ENCODE measurements around the gene ARSG. TPM values are rescaled to one million over a fixed set of nuclear protein-coding genes. Genes with fewer than 3 reads are reported as not detected.

The ARSG gene
- total RNA-seq, 4 donors from 2014 or later, result 3.1 to 6.8 (median 4.4) TPM

DNA sequence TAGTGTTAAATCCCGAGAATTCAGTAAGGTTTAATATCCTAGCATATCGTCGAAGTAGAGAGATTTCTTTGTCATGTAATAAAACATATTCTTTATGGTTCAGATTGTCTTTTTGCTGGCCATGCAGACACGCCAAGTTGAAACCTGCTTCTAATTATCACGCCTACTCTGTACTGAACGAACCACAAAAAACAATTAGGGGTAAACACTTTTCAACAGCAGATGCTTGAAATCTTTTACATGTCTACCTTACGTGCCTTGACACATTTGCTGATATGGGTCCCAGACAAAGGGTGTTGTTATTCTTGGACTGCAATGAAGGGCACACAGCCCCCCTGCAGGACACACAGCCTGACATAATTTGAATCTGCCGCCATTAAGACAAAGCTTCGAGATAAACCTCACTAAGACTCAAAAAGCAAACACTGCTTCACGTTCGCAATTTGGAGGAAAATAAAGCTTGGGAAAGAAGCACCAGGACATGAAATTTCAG, 152.7 kb downstream of the ARSG start:
- TF ChIP-seq, protein P1, sequence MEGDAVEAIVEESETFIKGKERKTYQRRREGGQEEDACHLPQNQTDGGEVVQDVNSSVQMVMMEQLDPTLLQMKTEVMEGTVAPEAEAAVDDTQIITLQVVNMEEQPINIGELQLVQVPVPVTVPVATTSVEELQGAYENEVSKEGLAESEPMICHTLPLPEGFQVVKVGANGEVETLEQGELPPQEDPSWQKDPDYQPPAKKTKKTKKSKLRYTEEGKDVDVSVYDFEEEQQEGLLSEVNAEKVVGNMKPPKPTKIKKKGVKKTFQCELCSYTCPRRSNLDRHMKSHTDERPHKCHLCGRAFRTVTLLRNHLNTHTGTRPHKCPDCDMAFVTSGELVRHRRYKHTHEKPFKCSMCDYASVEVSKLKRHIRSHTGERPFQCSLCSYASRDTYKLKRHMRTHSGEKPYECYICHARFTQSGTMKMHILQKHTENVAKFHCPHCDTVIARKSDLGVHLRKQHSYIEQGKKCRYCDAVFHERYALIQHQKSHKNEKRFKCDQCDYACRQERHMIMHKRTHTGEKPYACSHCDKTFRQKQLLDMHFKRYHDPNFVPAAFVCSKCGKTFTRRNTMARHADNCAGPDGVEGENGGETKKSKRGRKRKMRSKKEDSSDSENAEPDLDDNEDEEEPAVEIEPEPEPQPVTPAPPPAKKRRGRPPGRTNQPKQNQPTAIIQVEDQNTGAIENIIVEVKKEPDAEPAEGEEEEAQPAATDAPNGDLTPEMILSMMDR (IDR thresholded peaks at IDR 0.05; ENCODE audit: low read depth), result no peak

DNA sequence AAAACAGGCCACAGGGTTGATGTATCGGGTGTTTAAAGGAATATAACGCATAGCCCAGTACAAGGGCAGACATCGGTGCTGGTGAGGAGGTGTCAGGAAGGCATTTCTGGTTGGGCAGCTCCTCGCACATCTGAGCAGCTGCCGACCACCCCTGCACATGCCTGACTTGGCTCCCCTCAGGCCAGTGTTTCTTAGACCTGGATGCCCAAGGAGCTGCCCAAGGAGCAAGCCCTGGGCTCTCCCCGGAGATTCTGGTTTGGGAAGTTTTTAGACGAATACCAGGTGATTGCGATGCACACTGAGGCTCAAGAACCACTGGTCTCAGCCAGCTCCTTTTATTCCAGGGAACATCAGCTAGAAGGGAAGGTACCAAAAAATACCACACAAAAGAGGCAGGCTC, 154.4 kb downstream of the ARSG start:
- TF ChIP-seq, protein P1 (IDR thresholded peaks at IDR 0.05; ENCODE audit: low read depth), result no peak

DNA sequence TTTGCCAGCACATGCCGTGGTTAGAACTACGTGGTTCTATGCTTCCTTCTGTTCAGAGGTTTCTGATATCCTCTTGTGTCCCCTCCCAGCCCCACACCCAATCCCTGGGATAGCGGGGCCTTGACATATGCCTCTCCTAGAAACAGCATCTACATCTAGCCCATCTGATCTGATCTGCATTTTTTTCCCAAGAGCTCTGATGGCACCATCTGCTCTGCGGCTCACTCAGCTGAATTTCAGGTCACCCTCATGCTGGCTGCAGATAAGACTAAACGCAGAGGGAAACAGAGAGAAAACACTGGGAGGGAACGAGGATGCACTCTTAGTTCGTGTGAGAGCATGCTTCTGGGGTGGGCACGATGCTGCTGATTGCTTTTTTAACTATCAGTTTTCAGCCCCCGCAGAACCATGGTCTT, 155.3 kb downstream of the ARSG start:
- TF ChIP-seq, protein P1 (IDR thresholded peaks at IDR 0.05; ENCODE audit: low read depth), result no peak

DNA sequence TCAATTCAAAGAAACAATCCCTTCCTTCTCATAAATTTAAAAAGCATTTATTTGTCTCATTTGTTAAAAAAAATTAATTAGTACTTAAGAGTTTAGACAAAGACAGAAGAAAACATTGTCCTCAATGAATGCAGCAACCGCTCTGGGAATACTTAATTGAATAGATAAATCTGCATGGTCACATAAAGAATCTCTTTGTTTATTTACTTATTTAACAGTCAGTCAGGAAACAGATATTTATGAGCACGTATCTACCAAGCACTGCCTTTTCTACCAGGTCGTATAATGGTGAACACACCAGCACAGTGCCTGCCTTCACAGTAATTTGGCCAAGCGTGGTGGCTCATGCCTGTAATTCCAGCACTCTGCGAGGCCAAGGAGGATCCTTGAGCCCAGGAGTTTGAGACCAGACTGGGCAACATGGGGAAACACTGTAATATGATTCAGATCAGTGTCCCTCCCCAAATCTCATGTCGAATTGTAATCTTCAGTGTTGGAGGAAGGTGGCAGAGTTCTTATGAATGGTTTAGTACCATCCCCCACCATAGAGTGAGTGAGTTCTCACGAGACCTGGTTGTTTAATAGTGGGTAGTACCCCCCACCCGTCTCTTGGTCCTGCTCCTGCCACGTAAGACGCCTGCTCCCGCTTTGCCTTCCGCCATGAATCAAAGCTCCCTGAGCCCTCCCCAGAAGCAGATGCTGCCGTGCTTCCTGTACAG, 157.9 kb downstream of the ARSG start:
- TF ChIP-seq, protein P1 (IDR thresholded peaks at IDR 0.05; ENCODE audit: low read depth), result no peak

DNA sequence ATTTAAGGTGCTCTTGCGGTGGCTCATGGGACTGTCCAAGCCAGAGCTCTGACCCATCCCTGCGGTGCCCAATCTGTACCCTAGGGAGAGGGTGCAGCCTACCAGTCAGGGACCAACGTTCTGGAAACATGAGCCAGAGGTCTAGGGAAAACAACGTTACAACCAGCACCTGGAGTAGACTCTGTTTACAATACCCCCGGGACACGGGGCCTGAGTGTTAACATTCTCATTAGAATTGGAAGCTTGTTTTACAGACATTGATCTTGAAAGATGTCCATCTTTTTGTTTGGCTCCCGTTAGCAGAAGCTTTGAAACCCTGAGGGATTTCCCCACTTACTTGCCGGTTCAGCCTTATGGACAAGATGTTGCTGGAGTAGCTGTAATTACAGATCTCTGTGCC, 159.1 kb downstream of the ARSG start:
- TF ChIP-seq, protein P1 (IDR thresholded peaks at IDR 0.05; ENCODE audit: low read depth), result no peak

DNA sequence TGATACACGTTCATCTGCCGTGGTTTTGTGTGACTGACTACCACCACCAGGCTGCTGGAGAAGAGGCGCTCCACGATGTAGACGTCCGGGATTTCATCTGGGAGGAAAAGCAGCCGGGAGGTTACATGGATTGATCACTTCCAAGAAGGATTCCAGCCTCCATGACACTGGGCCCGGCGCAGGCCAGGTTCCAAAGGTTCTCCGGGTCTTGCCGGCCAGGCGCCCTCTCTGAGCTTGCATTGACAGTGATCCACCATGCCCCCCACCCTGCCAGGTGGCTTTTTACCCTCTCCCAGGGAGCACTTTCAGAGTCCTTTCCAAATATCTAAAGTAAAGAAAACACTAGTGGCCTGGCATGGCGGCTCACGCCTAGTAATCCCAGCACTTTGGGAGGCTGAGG, 159.5 kb downstream of the ARSG start:
- TF ChIP-seq, protein P1 (IDR thresholded peaks at IDR 0.05; ENCODE audit: low read depth), result no peak

DNA sequence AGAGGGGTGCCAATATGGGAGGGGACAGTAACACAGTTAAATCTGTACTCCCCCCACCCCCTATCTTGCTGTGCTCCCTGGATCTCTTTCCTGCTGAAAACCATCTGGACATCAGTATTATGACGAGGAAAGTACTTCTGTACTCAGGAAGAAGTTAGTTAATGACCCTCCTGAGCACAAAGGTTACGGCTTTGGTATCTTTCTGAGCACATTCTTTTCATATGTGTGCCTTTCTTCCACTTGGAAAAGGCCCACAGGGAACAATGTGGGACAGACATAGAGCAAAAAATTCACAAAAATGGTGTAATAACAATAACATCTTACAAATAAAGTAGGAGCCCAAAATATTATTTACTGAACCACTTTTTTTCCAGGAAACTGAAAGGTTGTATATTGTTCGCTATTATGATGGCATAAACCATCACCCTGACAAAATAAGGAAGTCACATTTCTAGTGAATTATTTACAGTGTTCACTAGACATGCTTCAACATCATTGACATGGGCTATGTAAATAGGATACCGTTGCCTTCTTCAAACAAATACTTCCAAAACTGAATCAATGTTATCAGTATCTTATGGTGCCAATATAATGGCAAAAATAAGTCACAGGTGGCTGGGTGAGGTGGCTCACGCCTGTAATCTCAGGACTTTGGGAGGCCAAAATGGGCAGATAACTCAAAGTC, 160.5 kb downstream of the ARSG start:
- TF ChIP-seq, protein P1 (IDR thresholded peaks at IDR 0.05; ENCODE audit: low read depth), result no peak

Measured in subcutaneous adipose tissue (tissue), 4 donors.